B cell (primary cell): ENCODE measurements around the gene ERC1. TPM values are rescaled to one million over a fixed set of nuclear protein-coding genes. Genes with fewer than 3 reads are reported as not detected.

Experiments used
- ATAC-seq: fragments of 200-7000 bp; cut with Tn5 transposase; one replicate; pipeline ENCODE4 v1.10.0; 2021; ENCODE audit warnings: low read depth, mild to moderate bottlenecking, moderate number of reproducible peaks, moderate library complexity
- CTCF ChIA-PET: fragments of 350-600 bp; sonication (Branson Sonifier 250); formaldehyde crosslinking; loops from one replicate; lab custom pipeline; 2021; ENCODE audit warnings: antibody characterized with exemption, inconsistent platforms; lab: Charles Lee
- POLR2A ChIA-PET: fragments of 350-600 bp; sonication (Branson Sonifier 250); formaldehyde crosslinking; loops from one replicate; lab custom pipeline; 2021; ENCODE audit warnings: antibody characterized with exemption; lab: Charles Lee
- DNase-seq: peaks from one replicate; pipeline ENCODE4 v3.0.0; 2013
- H2AFZ ChIP-seq: 2 replicates; pipeline ENCODE4 v1.6.1; 2012; ENCODE audit warnings: mild to moderate bottlenecking, low read depth, low read length; ENCODE audit not compliant: insufficient read depth, poor library complexity, severe bottlenecking
- H3K27ac ChIP-seq, 2 donors: 1 replicate in 1 of 2; 2 replicates in 1 of 2; pipeline ENCODE4 v1.5.1; 2012 to 2013; ENCODE audit warnings: low read length in 2 of 2, mild to moderate bottlenecking in 2 of 2, moderate library complexity in 1 of 2
- H3K27me3 ChIP-seq, 4 experiments: fragments of 200-600 bp in 1 of 4; sonication (generic) in 1 of 4; replicated peaks in 1 of 4; 1 replicate in 2 of 4; 2 replicates in 2 of 4; pipeline versions ENCODE4 v1.6.1 to v1.7.0; 2013 to 2016; ENCODE audit warnings: low read length in 3 of 4, mild to moderate bottlenecking in 2 of 4, mixed read lengths in 1 of 4, moderate library complexity in 1 of 4; ENCODE audit not compliant: insufficient read depth in 4 of 4, control insufficient read depth in 3 of 4; ENCODE audit errors: control extremely low read depth in 1 of 4
- H3K36me3 ChIP-seq, 2 experiments: replicated peaks in 1 of 2; 1 replicate in 1 of 2; 2 replicates in 1 of 2; pipeline versions ENCODE4 v1.6.1 to v1.7.1; 2013; ENCODE audit warnings: low read length in 1 of 2; ENCODE audit not compliant: insufficient read depth in 2 of 2, control insufficient read depth in 1 of 2; ENCODE audit errors: control extremely low read depth in 1 of 2, extremely low read depth in 1 of 2
- H3K4me1 ChIP-seq, 2 donors: fragments of 200-600 bp in 1 of 2; sonication (generic) in 1 of 2; 1 replicate in 1 of 2; 2 replicates in 1 of 2; pipeline versions ENCODE4 v1.5.1 to v1.6.1; 2013 to 2017; ENCODE audit warnings: low read length in 2 of 2; ENCODE audit not compliant: control insufficient read depth in 2 of 2, insufficient read depth in 2 of 2
- H3K4me2 ChIP-seq: replicated peaks from 2 replicates; pipeline ENCODE3; 2012; ENCODE audit warnings: mild to moderate bottlenecking, low read depth, low read length; ENCODE audit not compliant: poor library complexity, severe bottlenecking
- H3K4me3 ChIP-seq, 5 experiments: fragments of 200-600 bp in 1 of 5; sonication (generic) in 1 of 5; 1 replicate in 3 of 5; 2 replicates in 2 of 5; pipeline versions ENCODE4 v1.5.1 to v1.7.0; 2011 to 2016; ENCODE audit warnings: low read length in 4 of 5, mild to moderate bottlenecking in 4 of 5, low read depth in 2 of 5, control low read depth in 1 of 5, moderate library complexity in 1 of 5; ENCODE audit not compliant: insufficient read depth in 1 of 5; ENCODE audit errors: control extremely low read depth in 1 of 5, extremely low read depth in 1 of 5
- H3K79me2 ChIP-seq: fragments of 200-600 bp; sonication (generic); one replicate; pipeline ENCODE4 v1.6.0; 2016; ENCODE audit warnings: low read length; ENCODE audit not compliant: control insufficient read depth, insufficient read depth
- H3K9ac ChIP-seq: fragments of 200-600 bp; sonication (generic); 2 replicates; pipeline ENCODE4 v1.6.1; 2017; ENCODE audit warnings: mild to moderate bottlenecking, low read length, moderate library complexity
- H3K9me3 ChIP-seq, 3 donors: one replicate each; pipeline versions ENCODE4 v1.6.1 to v1.7.1; 2013; ENCODE audit warnings: low read length in 2 of 3; ENCODE audit not compliant: control insufficient read depth in 2 of 3, insufficient read depth in 1 of 3; ENCODE audit errors: control extremely low read depth in 1 of 3
- H4K20me1 ChIP-seq: 2 replicates; pipeline ENCODE4 v1.6.0; 2012; ENCODE audit warnings: mild to moderate bottlenecking, low read length; ENCODE audit not compliant: insufficient read depth, control insufficient read depth, poor library complexity, severe bottlenecking
- H3K27ac Mint-ChIP-seq: one replicate; pipeline ENCODE4 v1.8.0; 2021; ENCODE audit warnings: mixed read lengths
- H3K27me3 Mint-ChIP-seq: one replicate; pipeline ENCODE4 v1.8.0; 2021; ENCODE audit warnings: mixed read lengths
- H3K4me1 Mint-ChIP-seq: one replicate; pipeline ENCODE4 v1.8.0; 2021; ENCODE audit warnings: mixed read lengths
- H3K4me3 Mint-ChIP-seq: one replicate; pipeline ENCODE4 v1.8.0; 2021; ENCODE audit warnings: mixed read lengths
- H3K9me3 Mint-ChIP-seq: one replicate; pipeline ENCODE4 v1.8.0; 2022; ENCODE audit warnings: mixed read lengths; ENCODE audit not compliant: insufficient read depth
- CTCF ChIP-seq: fragments of 200-600 bp; IDR thresholded peaks from one replicate; pipeline ENCODE4 v1.8.0; 2022; ENCODE audit warnings: antibody characterized with exemption, mild to moderate bottlenecking
- EZH2 ChIP-seq: IDR thresholded peaks from 2 replicates; pipeline ENCODE4 v1.6.1; 2012; ENCODE audit warnings: borderline replicate concordance, low read depth, mild to moderate bottlenecking, moderate library complexity, low read length; ENCODE audit not compliant: insufficient read depth, poor library complexity, severe bottlenecking
- WGBS: methylation state at CpG from one replicate; pipeline ENCODE4 v1.1.5; 2013; ENCODE audit warnings: missing lambda C conversion rate; ENCODE audit not compliant: insufficient coverage; 5-methylcytosine and 5-hydroxymethylcytosine counted together
- intact Hi-C: fragments of 100-400 bp; cut with micrococcal nuclease; formaldehyde crosslinking; loops from one replicate; pipeline ENCODE4 v1.10.0; 2022
- polyA plus RNA-seq: library from polyadenylated mRNA; depleted of rRNA; stranded (reverse); fragments of >200 nt; gene quantifications from 2 replicates; pipeline ENCODE4 v1.2.3, GENCODE V29; 2012
- total RNA-seq, 2 donors: library from RNA; stranded (reverse); fragments of 120-200 nt in 1 of 2; gene quantifications; 1 replicate in 1 of 2; 2 replicates in 1 of 2; pipeline versions ENCODE4 v1.2.3 to v1.2.4, GENCODE V29; 2013 to 2022

The ERC1 gene
- total and polyA plus RNA-seq, 2 donors (not counting 1 experiment from before 2014, with no cell fraction given) = 4.0 to 77.6 TPM

- Histone ChIP-seq H4K20me1 (no peaks in the 10 kb centered on the region), H3K27ac (no peak overlapping the region), H3K9ac (no peak overlapping the region), H3K4me2 (no peak overlapping the region), H3K9me3 (no peaks in the 10 kb centered on the region), H3K79me2 (no peaks in the 10 kb centered on the region), H2AFZ (no peak overlapping the region), H3K4me3 (no peak overlapping the region), H3K4me1 (no peaks in the 10 kb centered on the region), H3K27me3 (no peaks in the 10 kb centered on the region), H3K36me3 (peaks cover 1 to 3% of the 10 kb centered on the region in 2 experiments)
- POLR2A ChIA-PET = no interaction called here
- WGBS = no CpG with 5 or more reads among the region's 7 CpGs
- CTCF ChIA-PET = interaction anchor here (0.7 kb wide), 1 partner anchor 29 kb away, joined by 4 read pairs; no protein-coding TSS in a partner anchor
- H3K4me3 Mint-ChIP-seq = no peak overlapping the region
- DNase-seq (no peak), ATAC-seq (no peak)
- intact Hi-C loops = no loop called here
- H3K9me3 Mint-ChIP-seq = no peaks in the 10 kb centered on the region
- TF ChIP-seq EZH2 (no peak), CTCF (no peak)
- H3K27me3 Mint-ChIP-seq = no peaks in the 10 kb centered on the region
- H3K4me1 Mint-ChIP-seq = peaks cover 5% of the 10 kb centered on the region
- H3K27ac Mint-ChIP-seq = no peak overlapping the region
These were observed 290.8 kb downstream of the ERC1 start for GRCh38 chr12:1281683-1282366.

GRCh38 chr12:1282670-1283315 is 291.8 kb downstream of the ERC1 start:
- Histone ChIP-seq H3K9ac (no peak overlapping the region), H3K79me2 (no peaks in the 10 kb centered on the region), H3K9me3 (no peaks in the 10 kb centered on the region), H3K4me1 (no peaks in the 10 kb centered on the region), H2AFZ (no peak overlapping the region), H4K20me1 (no peaks in the 10 kb centered on the region), H3K27ac (no peak overlapping the region), H3K4me3 (no peak overlapping the region), H3K36me3 (peaks cover under 1 to 3% of the 10 kb centered on the region in 2 experiments), H3K4me2 (no peak overlapping the region), H3K27me3 (no peaks in the 10 kb centered on the region)
- TF ChIP-seq EZH2 (no peak), CTCF (no peak)
- no peak for ATAC-seq
- 95% methylated on average over 2 of the region's 5 CpGs for WGBS
- ChIA-PET POLR2A (no interaction called here), CTCF (interaction anchor here (1.4 kb wide), 1 partner anchor 165 kb away, joined by 3 read pairs; no protein-coding TSS in a partner anchor)
- Mint-ChIP-seq H3K9me3 (no peaks in the 10 kb centered on the region), H3K4me1 (peaks cover 5% of the 10 kb centered on the region), H3K4me3 (no peak overlapping the region), H3K27me3 (no peaks in the 10 kb centered on the region), H3K27ac (no peak overlapping the region)
- intact Hi-C loops = no loop called here
- no peak for DNase-seq
